Measurements from ENCODE around the gene SRSF9.
A peak's percentile ranks its signal among the peaks of the same experiment; 100 is the strongest.
"Not testable (repeated sequence)": the region's sequence is repeated elsewhere in the genome, so short reads cannot be mapped to it uniquely, and the experiment has no call there.

The SRSF9 gene

DNA sequence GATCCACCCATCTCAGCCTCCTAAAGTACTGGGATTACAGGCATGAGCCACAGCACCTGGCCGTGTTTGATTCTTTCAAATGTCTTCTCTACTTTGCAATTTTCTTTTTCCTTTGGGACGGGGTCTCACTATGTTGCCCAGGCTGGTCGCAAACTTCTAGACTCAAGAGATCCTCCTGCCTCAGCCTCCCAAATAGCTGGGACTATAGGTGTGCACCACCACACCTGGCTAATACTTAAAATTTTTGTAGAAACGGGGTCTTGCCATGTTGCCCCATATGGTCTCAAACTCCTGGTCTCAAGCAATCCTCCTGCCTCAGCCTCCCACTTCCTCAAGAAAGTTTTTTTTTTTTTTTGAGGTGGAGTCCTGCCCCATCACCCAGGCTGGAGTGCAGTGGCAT lies 21.6 kb downstream of the SRSF9 start:
- no peak for DNase-seq (ENCODE audit: low spot score)

- not testable (repeated sequence) for DNase-seq (ENCODE audit: low spot score)
Observed at GRCh38 chr12:120446844-120447178, 22.7 kb downstream of the SRSF9 start.

DNA sequence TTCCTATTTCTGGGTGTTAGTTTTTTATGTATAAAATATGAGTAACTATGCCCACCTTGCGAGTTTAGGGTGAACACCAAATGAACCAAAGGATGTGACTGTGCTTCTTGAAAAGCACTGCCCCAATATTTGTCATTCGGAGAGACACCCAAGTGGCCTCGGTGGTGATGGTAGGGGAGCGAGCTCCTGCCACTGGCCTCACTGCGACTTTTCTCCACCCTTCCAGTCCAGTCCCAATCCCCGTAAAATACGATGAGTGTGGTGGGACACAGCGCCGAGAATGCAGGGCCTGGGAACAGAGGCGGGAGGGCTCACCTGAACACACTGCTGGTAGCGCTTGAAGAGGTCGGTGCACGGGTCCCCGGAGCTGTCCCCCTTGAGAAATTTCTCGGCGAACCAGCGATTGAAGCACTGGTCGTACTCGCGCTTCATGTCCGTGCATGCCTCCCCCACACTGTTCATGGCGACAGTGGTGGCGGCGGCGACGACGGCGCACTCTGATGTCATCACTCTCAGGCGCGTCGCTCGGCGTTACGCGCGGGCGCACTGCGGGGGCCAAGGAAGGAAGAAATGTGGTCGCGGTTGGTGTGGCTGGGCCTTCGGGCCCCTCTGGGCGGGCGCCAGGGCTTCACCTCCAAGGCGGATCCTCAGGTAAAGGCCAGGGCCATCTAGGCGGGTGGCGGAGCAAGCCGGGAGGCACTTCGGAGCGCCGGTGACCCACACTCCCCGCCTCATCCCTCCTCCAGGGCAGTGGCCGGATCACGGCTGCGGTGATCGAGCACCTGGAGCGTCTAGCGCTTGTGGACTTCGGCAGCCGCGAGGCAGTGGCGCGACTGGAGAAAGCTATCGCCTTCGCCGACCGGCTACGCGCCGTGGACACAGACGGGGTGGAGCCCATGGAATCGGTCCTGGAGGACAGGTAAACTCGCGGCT lies 23.4 kb downstream of the SRSF9 start, which contains the start of the genes GATC and TRIAP1:
GATC (plus strand) TSS at position 534 of the 933 bp plus-strand sequence; CDS start at position 571, 37 bp downstream.
TRIAP1 (minus strand) TSS at position 474 of the 933 bp plus-strand sequence; CDS start at position 462, 12 bp downstream.
- peak; percentile 84 for DNase-seq (ENCODE audit: low spot score)

DNA sequence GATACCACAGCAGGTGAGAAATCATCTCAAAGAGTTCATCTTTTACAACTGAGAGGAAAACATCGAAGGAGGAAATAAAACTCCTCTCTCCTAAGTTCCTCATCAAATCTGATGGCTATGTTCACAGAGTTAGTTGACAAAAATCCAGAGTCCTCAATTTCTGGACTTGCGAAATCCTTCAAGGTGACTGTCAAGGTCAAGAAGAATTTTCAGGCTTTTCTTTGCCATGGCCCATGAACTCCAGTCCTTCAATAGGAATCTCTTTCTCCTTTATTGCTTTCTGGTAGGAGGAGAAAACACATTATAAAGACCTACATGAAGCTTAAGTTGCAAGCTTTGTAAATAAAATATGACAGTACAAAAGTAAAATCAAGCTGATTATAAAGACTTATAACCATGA lies 24.9 kb downstream of the SRSF9 start:
- DNase-seq (ENCODE audit: low spot score) = no peak

DNA sequence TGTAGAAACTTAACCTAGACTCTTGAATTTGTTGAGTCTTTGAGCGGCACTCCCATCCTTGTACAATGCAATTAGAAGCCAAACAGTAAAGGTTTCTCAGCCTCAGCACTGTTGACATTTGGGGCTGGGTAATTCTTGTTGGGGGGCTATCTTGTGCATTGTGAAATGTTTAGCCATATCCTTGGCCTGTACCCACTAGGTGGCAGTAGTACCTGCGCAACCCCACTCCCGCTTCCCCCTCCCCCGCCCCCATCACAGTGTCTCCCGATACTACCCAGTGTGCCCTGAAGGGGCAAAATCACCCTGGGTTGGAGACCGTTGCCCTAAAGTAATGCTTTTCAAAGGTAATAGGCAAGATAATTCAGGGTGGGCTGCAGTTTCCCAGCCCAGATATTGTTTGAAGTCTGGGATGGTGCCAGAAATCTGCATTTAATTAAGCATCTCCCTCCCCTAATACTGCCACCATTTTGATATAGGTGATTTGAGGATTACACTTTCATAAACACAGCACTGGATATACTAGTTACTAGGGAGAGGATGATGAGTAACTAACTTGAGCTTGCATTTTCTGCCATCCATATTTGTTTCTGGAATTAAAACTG lies 29.8 kb downstream of the SRSF9 start:
- peak; percentile 62 for DNase-seq (ENCODE audit: low spot score)

GRCh38 chr12:120438495-120439198 lies 30.9 kb downstream of the SRSF9 start:
- no peak for DNase-seq (ENCODE audit: low spot score)

DNA sequence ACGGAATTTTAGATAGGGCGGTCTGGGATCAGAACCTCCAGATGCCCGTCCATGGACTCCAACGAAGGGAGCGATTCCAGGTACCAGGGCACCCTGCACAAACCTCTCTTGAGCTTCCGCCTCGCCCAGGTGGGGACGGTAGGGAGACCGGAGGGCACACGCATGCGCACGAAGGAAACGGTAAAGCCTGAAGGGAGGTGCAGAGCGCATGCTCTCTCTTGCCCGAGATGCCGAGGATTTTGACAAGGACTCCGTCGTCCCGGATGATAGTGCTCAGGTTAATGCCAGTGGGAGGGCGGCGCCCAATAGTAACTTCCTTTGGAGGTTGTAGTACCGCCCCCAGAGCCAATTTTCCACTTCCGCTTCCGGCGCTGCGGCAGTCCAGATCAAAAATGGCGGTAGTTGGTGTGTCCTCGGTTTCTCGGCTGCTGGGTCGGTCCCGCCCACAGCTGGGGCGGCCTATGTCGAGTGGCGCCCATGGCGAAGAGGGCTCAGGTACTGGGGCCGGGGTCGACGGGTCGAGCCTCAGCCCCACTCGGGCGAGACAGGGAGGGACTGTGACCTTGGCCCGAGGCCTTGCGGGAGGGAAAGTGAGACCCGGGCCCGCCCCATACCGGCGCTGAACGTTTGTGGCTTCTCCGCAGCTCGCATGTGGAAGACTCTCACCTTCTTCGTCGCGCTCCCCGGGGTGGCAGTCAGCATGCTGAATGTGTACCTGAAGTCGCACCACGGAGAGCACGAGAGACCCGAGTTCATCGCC lies 31.6 kb downstream of the SRSF9 start, which contains the start of gene COX6A1:
COX6A1 (plus strand) TSS at position 379 of the 760 bp plus-strand sequence; CDS start at position 393, 14 bp downstream.
- DNase-seq (ENCODE audit: low spot score) = peak; percentile 100

DNA sequence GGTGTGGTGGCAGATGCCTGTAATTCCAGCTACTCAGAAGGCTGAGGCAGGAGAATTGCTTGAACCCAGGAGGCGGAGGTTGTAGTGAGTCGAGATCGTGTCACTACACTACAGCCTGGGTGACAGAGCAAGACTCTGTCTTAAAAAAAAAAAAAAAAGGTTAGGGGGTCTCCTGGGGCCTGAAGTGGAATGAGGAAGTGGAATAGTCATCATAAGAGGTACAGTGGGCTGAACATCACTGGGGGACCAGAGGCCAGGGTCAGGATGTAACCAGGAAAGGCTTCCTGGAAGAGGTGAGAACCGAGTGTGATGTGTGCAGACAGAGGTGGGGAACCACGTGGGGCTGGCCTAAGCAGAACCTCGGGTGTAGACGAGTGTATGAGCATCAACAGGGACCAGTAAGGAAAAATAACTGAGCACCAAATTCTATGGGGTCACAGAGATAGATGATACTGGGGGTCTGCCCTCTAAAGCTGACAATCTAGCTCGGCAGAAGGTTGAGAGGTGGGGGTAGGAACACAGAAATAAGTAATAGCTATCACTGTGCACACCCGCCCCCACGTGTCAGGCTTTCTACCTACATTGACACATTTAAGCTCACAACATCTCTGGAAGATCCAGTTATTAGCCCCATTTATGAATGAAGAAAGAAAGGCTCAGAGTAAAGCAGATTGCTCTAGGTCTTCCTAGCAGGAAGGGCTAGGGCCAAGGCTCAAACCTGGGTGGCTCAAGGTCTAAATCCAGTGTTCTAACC lies 36.6 kb downstream of the SRSF9 start:
- no peak for DNase-seq (ENCODE audit: low spot score)

DNA sequence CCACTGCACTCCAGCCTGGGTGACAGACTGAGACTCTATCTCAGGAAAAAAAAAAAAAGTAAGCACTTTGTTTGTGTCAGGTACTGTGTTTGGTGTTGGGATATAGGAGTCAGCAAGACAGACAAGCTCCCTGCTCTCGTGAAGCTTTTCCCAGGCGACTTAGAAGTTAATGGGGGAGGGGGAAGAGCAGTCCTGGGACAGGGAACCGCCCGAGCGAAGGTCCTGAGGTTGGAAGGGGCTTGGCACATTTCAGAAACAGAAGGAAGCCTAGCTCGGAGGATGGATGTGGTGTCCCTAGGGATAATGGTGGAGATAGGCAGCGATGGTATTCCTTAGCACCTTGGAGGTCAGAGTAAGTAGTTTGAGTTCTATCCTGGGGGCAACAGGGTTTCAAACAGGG lies 40.2 kb downstream of the SRSF9 start:
- no peak for DNase-seq (ENCODE audit: low spot score)

DNA sequence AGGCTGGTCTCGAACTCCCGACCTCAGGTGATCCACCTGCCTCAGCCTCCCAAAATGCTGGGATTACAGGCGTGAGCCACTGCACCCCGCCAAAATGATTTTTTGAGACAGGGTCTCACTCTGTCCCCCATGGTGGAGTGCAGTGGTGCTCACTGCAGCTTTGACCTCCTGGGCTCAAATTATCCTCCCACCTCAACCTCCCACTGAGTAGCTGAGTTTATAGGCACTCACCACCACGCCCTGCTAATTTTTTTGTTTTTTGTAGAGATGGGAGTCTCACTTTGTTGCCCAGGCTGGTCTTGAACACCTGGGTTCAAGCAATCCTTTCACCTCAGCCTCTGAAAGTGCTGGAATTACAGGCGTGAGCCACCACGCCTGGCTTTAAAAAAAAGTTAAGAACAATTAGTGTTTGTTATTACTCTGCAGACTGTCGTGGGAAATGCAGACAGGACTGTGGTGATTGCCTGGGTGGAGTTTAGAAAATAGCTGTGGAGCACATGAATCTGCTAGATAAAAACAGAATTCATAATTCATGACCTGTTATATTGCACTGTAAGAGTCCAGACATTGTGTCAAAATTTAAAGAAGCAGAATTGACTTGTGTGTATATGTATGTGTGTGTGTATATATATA lies 40.8 kb downstream of the SRSF9 start:
- no peak for DNase-seq (ENCODE audit: low spot score)

DNA sequence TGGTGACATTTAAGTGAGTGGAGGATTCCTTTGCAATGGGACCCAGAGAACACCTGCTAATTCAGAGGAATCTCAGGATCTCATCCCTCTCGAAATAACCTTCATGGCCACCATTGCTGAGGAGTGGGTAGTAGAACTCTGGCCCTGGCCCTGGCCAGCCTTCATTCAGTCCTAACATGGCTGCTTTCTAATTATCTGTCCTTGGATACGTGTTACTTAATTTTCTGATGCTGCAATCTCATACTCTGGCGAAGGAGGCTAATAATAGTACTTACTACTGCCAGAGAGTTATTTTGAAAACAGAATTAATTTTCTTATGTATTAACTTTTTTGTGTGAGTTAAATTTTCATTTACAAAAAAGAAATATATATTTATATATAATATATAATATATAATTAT lies 43.8 kb downstream of the SRSF9 start:
- no peak for DNase-seq (ENCODE audit: low spot score)

- DNase-seq (ENCODE audit: low spot score) = no peak
Observed at GRCh38 chr12:120422892-120423456, 46.6 kb downstream of the SRSF9 start.

GRCh38 chr12:120421701-120422100 lies 47.8 kb downstream of the SRSF9 start:
- no peak for DNase-seq (ENCODE audit: low spot score)

GRCh38 chr12:120417917-120418580 lies 51.5 kb downstream of the SRSF9 start:
- no peak for DNase-seq (ENCODE audit: low spot score)

DNA sequence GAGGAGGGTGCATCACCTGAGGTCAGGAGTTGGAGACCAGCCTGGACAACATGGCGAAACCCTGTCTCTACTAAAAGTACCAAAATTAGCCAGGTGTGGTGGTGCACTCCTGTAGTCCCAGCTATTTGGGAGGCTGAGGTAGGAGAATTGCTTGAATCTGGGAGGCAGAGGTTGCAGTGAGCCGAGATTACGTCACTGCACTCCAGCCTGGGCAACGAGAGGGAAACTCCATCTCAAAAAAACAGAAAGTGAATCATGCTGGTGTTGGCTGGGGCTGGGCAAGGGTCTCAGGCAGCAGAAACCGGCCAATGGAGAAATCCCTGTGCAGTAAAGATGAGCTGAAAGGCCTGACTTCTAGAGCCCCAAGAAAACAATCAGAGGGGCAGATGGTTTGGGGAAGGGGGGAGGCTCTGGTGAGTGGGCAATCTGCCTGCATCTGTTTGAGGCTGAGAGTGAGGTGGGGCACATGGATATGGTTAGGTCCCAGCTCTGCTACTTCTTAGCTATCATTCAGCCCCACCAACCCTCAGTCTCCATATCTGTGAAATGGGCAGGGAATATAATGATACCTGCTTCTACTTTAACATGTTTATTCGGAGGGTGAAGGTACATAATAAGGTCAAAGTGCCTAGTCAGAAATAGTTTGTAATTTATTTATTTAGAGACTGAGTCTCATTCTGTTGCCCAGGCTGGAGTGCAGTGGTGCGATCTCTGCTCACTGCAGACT lies 52.9 kb downstream of the SRSF9 start:
- DNase-seq (ENCODE audit: low spot score) = no peak

GRCh38 chr12:120413901-120414695 lies 55.5 kb downstream of the SRSF9 start:
- no peak for DNase-seq (ENCODE audit: low spot score)

- no peak for DNase-seq (ENCODE audit: low spot score)
Observed at GRCh38 chr12:120412421-120412820, 57.1 kb downstream of the SRSF9 start.

Measured in cerebellar cortex (tissue), 1 donor.